K562 (cell line): ENCODE results near the gene MTG2. TPM values are rescaled to one million over a fixed set of nuclear protein-coding genes. Genes with fewer than 3 reads are reported as not detected.

Experiments used
- ATAC-seq: fragments of 200-7000 bp; cut with Tn5 transposase; 3 replicates; pipeline ENCODE4 v1.9.1; 2020; ENCODE audit warnings: moderate library complexity
- BruUV-seq: library from RNA; stranded (reverse); fragments of 400-500 nt; replicated peaks from 2 replicates; lab custom pipeline; 2021; lab: Mats Ljungman, UMichigan
- CTCF ChIA-PET: fragments of 300-600 bp; formaldehyde crosslinking; extraction: SDS; loops from one replicate; lab custom pipeline; 2021; ENCODE audit warnings: low intra/inter-chr PET ratio; lab: Yijun Ruan, JAX
- POLR2A ChIA-PET: fragments of 300-600, 350-650 bp; sonication (Branson Sonifier 250); formaldehyde crosslinking; extraction: SDS; loops from one replicate; lab custom pipeline; 2021; ENCODE audit warnings: antibody characterized with exemption, inconsistent platforms; lab: Yijun Ruan, JAX
- DNase-seq, 4 experiments: peaks; one replicate each; pipeline versions ENCODE4 v3.0.0 to v3.0.0-alpha.2; 2011 to 2018; ENCODE audit warnings: low spot score in 3 of 4, mixed read lengths in 3 of 4; ENCODE audit errors: extremely low read depth in 1 of 4
- FAIRE-seq: peaks from 2 replicates; lab custom pipeline; 2011; peaks lifted over from hg19 to GRCh38; lab: Jason Lieb, UNC
- H2AFZ ChIP-seq: 2 replicates; pipeline ENCODE4 v1.6.0; 2011; ENCODE audit warnings: low read depth, low read length, control low read depth, inconsistent platforms
- H3K27ac ChIP-seq: fragments of 200-600 bp; 3 replicates; pipeline ENCODE4 v1.8.0; 2011; ENCODE audit warnings: low read depth, mild to moderate bottlenecking, control low read depth, inconsistent platforms, low read length, moderate library complexity, mixed read lengths; ENCODE audit errors: extremely low read depth
- H3K27me3 ChIP-seq, 2 experiments: fragments of 300-600 bp in 1 of 2; 2 replicates in 1 of 2; 3 replicates in 1 of 2; pipeline versions ENCODE4 v1.6.0 to v1.8.0; 2011; ENCODE audit warnings: inconsistent platforms in 2 of 2, low read length in 2 of 2, mild to moderate bottlenecking in 1 of 2, mixed read lengths in 1 of 2, moderate library complexity in 1 of 2; ENCODE audit not compliant: control insufficient read depth in 2 of 2, insufficient read depth in 2 of 2
- H3K36me3 ChIP-seq: fragments of 300-600 bp; 3 replicates; pipeline ENCODE4 v1.8.0; 2011; ENCODE audit warnings: mild to moderate bottlenecking, low read length, inconsistent platforms; ENCODE audit not compliant: control insufficient read depth, insufficient read depth
- H3K4me1 ChIP-seq, 2 experiments: fragments of 200-600 bp in 1 of 2; replicated peaks in 1 of 2; 2 replicates in 1 of 2; 3 replicates in 1 of 2; pipeline versions ENCODE4 v1.5.1 to v1.8.0; 2011; ENCODE audit warnings: inconsistent platforms in 2 of 2, low read length in 2 of 2, mild to moderate bottlenecking in 1 of 2, mixed read lengths in 1 of 2, moderate library complexity in 1 of 2; ENCODE audit not compliant: control insufficient read depth in 2 of 2, insufficient read depth in 2 of 2
- H3K4me2 ChIP-seq: 2 replicates; pipeline ENCODE4 v1.6.1; 2011; ENCODE audit warnings: low read length, control low read depth, inconsistent platforms, mixed read lengths; ENCODE audit not compliant: insufficient read depth
- H3K4me3 ChIP-seq: fragments of 200-600 bp; sonication (generic), shearing (Covaris generic); 2 replicates; pipeline ENCODE4 v1.5.1; 2016; ENCODE audit warnings: control low read depth, inconsistent platforms
- H3K79me2 ChIP-seq: fragments of 200-600 bp; 3 replicates; pipeline ENCODE4 v1.8.0; 2011; ENCODE audit warnings: low read length, inconsistent platforms; ENCODE audit not compliant: control insufficient read depth, insufficient read depth
- H3K9ac ChIP-seq, 2 experiments: 2 replicates each; pipeline versions ENCODE4 v1.6.0 to v1.6.1; 2011; ENCODE audit warnings: low read depth in 2 of 2, low read length in 2 of 2, control low read depth in 1 of 2, inconsistent platforms in 1 of 2, mild to moderate bottlenecking in 1 of 2, mixed read lengths in 1 of 2; ENCODE audit not compliant: insufficient read depth in 1 of 2
- H3K9me1 ChIP-seq: one replicate; pipeline ENCODE4 v1.6.0; 2011; ENCODE audit warnings: inconsistent platforms, mild to moderate bottlenecking, low read length, moderate library complexity; ENCODE audit not compliant: control insufficient read depth, insufficient read depth
- H3K9me3 ChIP-seq: replicated peaks from 2 replicates; pipeline ENCODE4 v1.5.1; 2011; ENCODE audit warnings: low read depth, low read length, inconsistent platforms; ENCODE audit not compliant: control insufficient read depth, insufficient read depth
- H4K20me1 ChIP-seq: replicated peaks from 2 replicates; pipeline ENCODE4 v1.6.1; 2011; ENCODE audit warnings: low read length, inconsistent platforms, mixed read lengths; ENCODE audit not compliant: control insufficient read depth, insufficient read depth
- FOXK1 ChIP-seq: sonication (generic); formaldehyde crosslinking; IDR thresholded peaks from 2 replicates; pipeline ENCODE4 v1.8.0; 2022; ENCODE audit warnings: missing genetic modification reagents, mild to moderate bottlenecking, borderline replicate concordance
- HNRNPUL1 ChIP-seq: fragments of 200-400 bp; formaldehyde crosslinking; IDR thresholded peaks from 2 replicates; pipeline ENCODE4 v1.6.1; 2017; ENCODE audit warnings: low read length
- OTX1 ChIP-seq: fragments of 450-650 bp; formaldehyde crosslinking; IDR thresholded peaks from 2 replicates; pipeline ENCODE4 v1.4.0; 2022; ENCODE audit warnings: mild to moderate bottlenecking
- ZNF121 ChIP-seq: sonication (generic); formaldehyde crosslinking; conservative IDR thresholded peaks from 2 replicates; pipeline ENCODE4 v1.8.0; 2022; ENCODE audit warnings: missing genetic modification reagents
- ZNF184 ChIP-seq: sonication (generic); formaldehyde crosslinking; IDR thresholded peaks from 2 replicates; pipeline ENCODE4 v1.5.0; 2020; ENCODE audit warnings: missing genetic modification reagents
- WGBS: fragments of 100-300 bp; shearing (Covaris generic); methylation state at CpG from one replicate; pipeline ENCODE4 v1.1.6; 2016; ENCODE audit warnings: low coverage, mixed read lengths; ENCODE audit not compliant: insufficient coverage; ENCODE audit errors: missing lambda C conversion rate; 5-methylcytosine and 5-hydroxymethylcytosine counted together
- in situ Hi-C: fragments of 300-500 bp; cut with MboI; formaldehyde crosslinking; loops from 4 replicates; pipeline ENCODE4 v1.15.0; 2018; ENCODE audit warnings: inconsistent platforms, mixed read lengths
- intact Hi-C: fragments of 100-400 bp; cut with micrococcal nuclease; formaldehyde crosslinking; loops from 2 replicates; pipeline ENCODE4 v1.14.2; 2022
- polyA plus RNA-seq, 8 experiments: library from polyadenylated mRNA; depleted of rRNA in 4 of 8; stranded (reverse) in 5 of 8; unstranded in 3 of 8; fragments of >200 nt; fragmentation: Nextera tagmentation in 2 of 8; fragmentation: Illumina TruSeq in 1 of 8; extraction: Ambion mirVana in 2 of 8; extraction: Trizol in 1 of 8; gene quantifications; 2 replicates each; pipeline versions ENCODE4 v1.2.1 to v1.2.3, GENCODE V29; 2011 to 2014; ENCODE audit warnings: inconsistent platforms in 1 of 8, missing spikeins in 1 of 8
- total RNA-seq, 7 experiments: library from RNA; depleted of rRNA in 6 of 7; stranded (reverse); fragments of >200 nt in 6 of 7; fragmentation: Illumina TruSeq in 2 of 7; extraction: Trizol in 2 of 7; gene quantifications; 2 replicates each; pipeline versions ENCODE4 v1.2.1 to v1.2.3, GENCODE V29; 2011 to 2021; ENCODE audit warnings: low replicate concordance in 1 of 7
- TF ChIP-seq, protein P1 (sequence below): sonication (generic); formaldehyde crosslinking; IDR thresholded peaks from 2 replicates; pipeline ENCODE4 v1.8.1; 2023; ENCODE audit warnings: mild to moderate bottlenecking, missing genetic modification reagents
- TF ChIP-seq, protein P2 (sequence below), 2 experiments: fragments of 450-650 bp in 1 of 2; sonication (generic) in 1 of 2; formaldehyde crosslinking in 1 of 2; IDR thresholded peaks in 1 of 2; conservative IDR thresholded peaks in 1 of 2; 2 replicates each; pipeline versions ENCODE4 v1.6.1 to v1.8.1; 2016 to 2023; ENCODE audit warnings: mild to moderate bottlenecking in 2 of 2, moderate library complexity in 2 of 2, inconsistent platforms in 1 of 2, missing genetic modification reagents in 1 of 2

The MTG2 gene
- total and polyA plus RNA-seq, 9 of the 15 experiments (the other 6 are each of a cell fraction or from before 2014, with no cell fraction given), result 8.7 to 67.5 (median 44.5) TPM

DNA sequence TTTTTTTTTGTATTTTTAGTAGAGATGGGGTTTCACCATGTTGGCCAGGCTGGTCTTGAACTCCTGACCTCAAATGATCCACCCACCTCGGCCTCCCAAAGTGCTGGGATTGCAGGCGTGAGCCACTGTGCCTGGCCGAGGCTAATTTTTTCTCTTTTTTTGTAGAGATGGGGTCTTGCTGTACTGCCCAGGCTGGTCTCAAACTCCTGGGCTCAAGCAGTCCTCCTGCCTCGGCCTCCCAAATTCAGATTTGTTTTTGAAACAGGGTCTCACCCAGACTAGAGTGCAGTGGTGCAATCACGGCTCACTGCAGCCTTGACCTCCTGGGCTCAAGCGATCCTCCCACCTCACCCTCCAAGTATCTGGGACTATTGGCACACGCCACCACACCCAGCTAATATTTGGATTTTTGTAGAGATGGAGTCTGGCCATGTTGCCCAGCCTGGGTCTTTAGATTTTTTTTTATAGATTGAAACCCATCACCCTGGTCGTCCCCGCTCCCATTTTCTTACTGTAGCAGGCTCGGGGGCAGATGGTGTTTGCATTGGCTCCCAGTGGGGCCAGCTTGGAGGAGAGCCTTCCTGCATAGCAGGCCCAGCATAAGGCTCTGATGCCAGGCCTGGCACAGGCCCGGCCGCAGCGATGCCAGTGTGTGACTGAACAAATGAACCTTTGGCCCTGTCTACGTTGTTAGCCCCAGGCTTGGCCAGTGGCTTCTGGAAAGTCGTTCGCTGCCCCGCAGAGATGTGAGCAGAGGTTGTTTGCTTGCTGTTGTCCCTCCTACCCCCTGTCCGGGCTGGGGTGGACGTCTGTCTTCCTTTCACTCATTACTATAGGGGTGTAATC, 4.3 kb upstream of the MTG2 start:
- ATAC-seq (no peak), DNase-seq (no peak), FAIRE-seq (no peak)
- no peaks in the 10 kb centered on the region for H3K9me3 ChIP-seq
- H3K4me2 ChIP-seq, result no peak overlapping the region
- BruUV-seq, result no TSS peak
- peaks cover 5 to 9% of the 10 kb centered on the region in 2 experiments; a peak in 4 of 5 replicates for H3K4me1 ChIP-seq
- ChIA-PET CTCF (no interaction called here), POLR2A (no interaction called here)
- no peak overlapping the region for H3K4me3 ChIP-seq
- no peaks in the 10 kb centered on the region for H4K20me1 ChIP-seq
- in situ Hi-C loops, result no loop called here
- H3K27me3 ChIP-seq, result no peaks in the 10 kb centered on the region
- peaks cover 62% of the 10 kb centered on the region; the same call in 2 of the 3 replicates for H3K36me3 ChIP-seq
- no peak overlapping the region for H3K27ac ChIP-seq
- intact Hi-C loops, result no loop called here
- peak; percentile 70 for TF ChIP-seq ZNF121 (CRISPR knock-in tag)
- no peak for TF ChIP-seq FOXK1 (CRISPR knock-in tag)
- no peaks in the 10 kb centered on the region for H3K9me1 ChIP-seq
- no peak overlapping the region for H2AFZ ChIP-seq
- H3K79me2 ChIP-seq, result peaks cover 18% of the 10 kb centered on the region
- H3K9ac ChIP-seq, result no peak overlapping the region; a peak in 1 of 4 replicates
- WGBS, result 89% methylated on average over 19 of the region's 19 CpGs

DNA sequence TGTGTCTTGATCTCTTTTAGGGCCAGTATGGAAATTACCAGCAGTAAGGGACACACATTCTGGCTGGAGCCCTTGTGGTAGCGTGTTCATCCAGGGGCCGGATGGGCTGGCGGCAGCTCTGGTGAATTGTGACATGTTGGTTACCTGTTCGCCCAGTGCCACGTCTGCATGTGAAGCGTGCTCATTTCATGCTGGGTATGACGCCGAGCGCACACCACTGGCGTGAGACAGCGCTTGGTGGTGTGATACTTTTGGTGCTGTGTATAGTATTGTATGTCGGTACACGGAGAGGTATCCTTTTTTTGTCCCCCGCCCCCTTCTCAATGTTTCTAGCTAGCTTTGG, 3.7 kb upstream of the MTG2 start:
- no peak for FAIRE-seq
- no peaks in the 10 kb centered on the region for H3K9me1 ChIP-seq
- BruUV-seq, result no TSS peak
- TF ChIP-seq OTX1 (CRISPR knock-in tag), result no peak
- TF ChIP-seq, protein P1, sequence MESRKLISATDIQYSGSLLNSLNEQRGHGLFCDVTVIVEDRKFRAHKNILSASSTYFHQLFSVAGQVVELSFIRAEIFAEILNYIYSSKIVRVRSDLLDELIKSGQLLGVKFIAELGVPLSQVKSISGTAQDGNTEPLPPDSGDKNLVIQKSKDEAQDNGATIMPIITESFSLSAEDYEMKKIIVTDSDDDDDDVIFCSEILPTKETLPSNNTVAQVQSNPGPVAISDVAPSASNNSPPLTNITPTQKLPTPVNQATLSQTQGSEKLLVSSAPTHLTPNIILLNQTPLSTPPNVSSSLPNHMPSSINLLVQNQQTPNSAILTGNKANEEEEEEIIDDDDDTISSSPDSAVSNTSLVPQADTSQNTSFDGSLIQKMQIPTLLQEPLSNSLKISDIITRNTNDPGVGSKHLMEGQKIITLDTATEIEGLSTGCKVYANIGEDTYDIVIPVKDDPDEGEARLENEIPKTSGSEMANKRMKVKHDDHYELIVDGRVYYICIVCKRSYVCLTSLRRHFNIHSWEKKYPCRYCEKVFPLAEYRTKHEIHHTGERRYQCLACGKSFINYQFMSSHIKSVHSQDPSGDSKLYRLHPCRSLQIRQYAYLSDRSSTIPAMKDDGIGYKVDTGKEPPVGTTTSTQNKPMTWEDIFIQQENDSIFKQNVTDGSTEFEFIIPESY (CRISPR knock-in tag), result peak; percentile 44; the same call in 1 of the 2 replicates
- TF ChIP-seq, protein P2, sequence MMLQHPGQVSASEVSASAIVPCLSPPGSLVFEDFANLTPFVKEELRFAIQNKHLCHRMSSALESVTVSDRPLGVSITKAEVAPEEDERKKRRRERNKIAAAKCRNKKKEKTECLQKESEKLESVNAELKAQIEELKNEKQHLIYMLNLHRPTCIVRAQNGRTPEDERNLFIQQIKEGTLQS (IDR thresholded peaks at IDR 0.05), result no peak
- TF ChIP-seq, protein P2 (CRISPR knock-in tag; conservative IDR thresholded peaks at IDR 0.05), result no peak
- no peak for TF ChIP-seq HNRNPUL1
- no peak for TF ChIP-seq ZNF184
- TF ChIP-seq, all 486 proteins: peak for 1
- Histone ChIP-seq H2AFZ (no peak overlapping the region), H3K36me3 (peaks cover 57% of the 10 kb centered on the region; the same call in 2 of the 3 replicates), H3K4me1 (peaks cover 5 to 10% of the 10 kb centered on the region in 2 experiments; a peak in 4 of 5 replicates), H3K4me2 (no peak overlapping the region), H3K27me3 (no peaks in the 10 kb centered on the region), H3K79me2 (peaks cover 24% of the 10 kb centered on the region), H3K4me3 (no peak overlapping the region), H3K9ac (peak overlapping the region in 1 of 2 experiments; percentile 30; a peak in 1 of 4 replicates), H3K27ac (no peak overlapping the region), H3K9me3 (no peaks in the 10 kb centered on the region), H4K20me1 (no peaks in the 10 kb centered on the region)
- ChIA-PET POLR2A (no interaction called here), CTCF (no interaction called here)
- 97% methylated on average over 14 of the region's 14 CpGs for WGBS
- intact Hi-C loops (no loop called here), in situ Hi-C loops (no loop called here)
- no peak for DNase-seq
- no peak for ATAC-seq
